22Rv1 (cell line): ENCODE results near the gene GNA15.

Experiments used
- CTCF ChIP-seq: fragments of 450-650 bp; IDR thresholded peaks from 2 replicates; pipeline ENCODE4 v1.5.1; 2017; ENCODE audit warnings: mild to moderate bottlenecking
- ZFX ChIP-seq: fragments of 450-650 bp; IDR thresholded peaks from 2 replicates; pipeline ENCODE4 v1.6.1; 2017; ENCODE audit warnings: antibody characterized with exemption, borderline replicate concordance

GRCh38 chr19:3152419-3152780 lies 16.6 kb downstream of the GNA15 start:
- TF ChIP-seq CTCF (no peak), ZFX (no peak)
